GM12872 (cell line): ENCODE measurements around the gene ZNF205.
A peak's percentile ranks its signal among the peaks of the same experiment; 100 is the strongest.

Source experiments
- TF ChIP-seq, protein P1 (sequence below): IDR thresholded peaks from 3 replicates; pipeline ENCODE4 v1.5.1; 2011; ENCODE audit warnings: low read depth, mild to moderate bottlenecking, low read length, moderate library complexity; ENCODE audit not compliant: insufficient read depth

Gene ZNF205

GRCh38 chr16:3084491-3084890 is 27.9 kb upstream of the ZNF205 start:
- TF ChIP-seq, protein P1, sequence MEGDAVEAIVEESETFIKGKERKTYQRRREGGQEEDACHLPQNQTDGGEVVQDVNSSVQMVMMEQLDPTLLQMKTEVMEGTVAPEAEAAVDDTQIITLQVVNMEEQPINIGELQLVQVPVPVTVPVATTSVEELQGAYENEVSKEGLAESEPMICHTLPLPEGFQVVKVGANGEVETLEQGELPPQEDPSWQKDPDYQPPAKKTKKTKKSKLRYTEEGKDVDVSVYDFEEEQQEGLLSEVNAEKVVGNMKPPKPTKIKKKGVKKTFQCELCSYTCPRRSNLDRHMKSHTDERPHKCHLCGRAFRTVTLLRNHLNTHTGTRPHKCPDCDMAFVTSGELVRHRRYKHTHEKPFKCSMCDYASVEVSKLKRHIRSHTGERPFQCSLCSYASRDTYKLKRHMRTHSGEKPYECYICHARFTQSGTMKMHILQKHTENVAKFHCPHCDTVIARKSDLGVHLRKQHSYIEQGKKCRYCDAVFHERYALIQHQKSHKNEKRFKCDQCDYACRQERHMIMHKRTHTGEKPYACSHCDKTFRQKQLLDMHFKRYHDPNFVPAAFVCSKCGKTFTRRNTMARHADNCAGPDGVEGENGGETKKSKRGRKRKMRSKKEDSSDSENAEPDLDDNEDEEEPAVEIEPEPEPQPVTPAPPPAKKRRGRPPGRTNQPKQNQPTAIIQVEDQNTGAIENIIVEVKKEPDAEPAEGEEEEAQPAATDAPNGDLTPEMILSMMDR: no peak

GRCh38 chr16:3084969-3085670 is 27.3 kb upstream of the ZNF205 start:
- TF ChIP-seq, protein P1: no peak

DNA sequence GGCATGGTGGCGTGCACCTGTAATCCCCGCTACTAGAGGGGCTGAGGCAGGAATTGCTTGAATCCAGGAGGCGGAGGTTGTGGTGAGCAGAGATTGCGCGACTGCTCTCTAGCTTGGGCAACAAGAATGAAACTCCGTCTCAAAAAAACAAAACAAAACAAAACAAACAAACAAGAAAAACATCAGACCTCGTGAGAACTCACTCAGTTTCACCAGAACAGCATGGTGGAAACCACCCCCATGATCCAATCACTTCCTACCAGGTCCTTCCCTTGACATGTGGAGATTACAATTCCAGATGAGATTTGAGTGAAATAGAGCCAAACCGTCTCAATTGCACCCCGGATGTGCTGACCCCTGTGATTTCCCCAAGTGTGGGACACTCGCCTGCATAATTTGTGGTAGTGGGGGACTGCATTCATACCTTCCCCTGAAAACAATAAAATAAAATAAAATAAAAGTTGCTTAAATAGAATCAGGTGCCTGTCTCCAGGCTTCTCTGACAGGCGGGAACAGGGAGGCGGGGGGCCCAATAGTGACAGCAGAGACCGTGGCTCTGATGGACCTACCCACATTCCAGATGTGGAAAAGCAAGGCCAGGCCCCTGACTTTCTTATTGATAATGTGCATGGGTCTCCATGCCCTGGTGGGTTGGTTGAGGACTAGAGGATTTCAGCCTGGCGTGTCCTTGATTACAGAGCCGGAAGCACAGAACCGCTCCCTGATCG is 26.4 kb upstream of the ZNF205 start:
- TF ChIP-seq, protein P1: no peak

GRCh38 chr16:3086596-3087242 is 25.7 kb upstream of the ZNF205 start:
- TF ChIP-seq, protein P1: no peak

DNA sequence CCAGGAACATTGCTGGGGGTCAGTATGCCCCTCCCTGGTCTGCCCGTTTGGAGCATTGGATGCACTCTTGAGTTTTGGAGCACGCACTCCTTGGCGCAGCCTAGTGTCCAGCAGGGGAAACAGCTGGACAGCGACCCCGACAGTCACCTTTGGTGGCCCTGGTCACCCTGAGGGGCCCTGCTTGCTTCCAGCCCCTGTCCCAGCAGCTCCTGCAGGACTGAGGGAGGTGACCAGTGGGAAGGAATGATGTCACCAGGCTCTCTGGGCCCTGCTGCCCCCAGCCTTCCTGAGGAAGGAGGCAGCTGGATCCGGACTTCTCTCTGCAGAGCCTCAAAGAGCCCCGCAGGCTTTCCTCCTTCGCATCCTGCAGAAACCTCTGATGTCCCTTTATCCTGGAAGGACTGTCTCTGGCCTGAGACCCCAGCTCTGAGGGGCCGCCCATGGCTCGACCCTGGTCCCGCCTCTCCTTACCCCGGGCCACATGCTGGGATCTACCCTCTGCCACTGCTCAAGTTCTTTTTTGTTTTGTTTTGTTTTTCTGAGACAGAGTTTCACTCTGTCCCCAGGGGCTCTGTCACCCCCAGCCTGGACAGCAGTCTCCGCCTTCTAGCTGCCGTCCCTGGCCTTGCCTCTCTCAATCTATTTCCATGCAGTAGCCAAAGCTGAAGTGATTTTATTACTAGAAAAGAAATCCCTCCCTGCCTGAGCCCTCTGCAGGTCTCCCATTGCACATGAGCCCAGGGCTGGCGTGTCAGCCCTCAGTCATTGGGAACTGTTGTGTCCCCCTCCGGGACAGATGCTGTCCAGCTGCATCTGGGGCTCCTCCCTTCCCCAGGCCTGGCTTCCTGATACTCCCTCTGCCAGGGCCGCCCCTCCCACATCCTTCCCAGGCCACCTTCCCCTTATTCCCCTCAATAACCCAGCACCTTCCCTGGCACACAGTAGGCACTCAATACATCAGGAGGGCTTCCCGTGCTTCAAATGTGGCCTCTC is 24.8 kb upstream of the ZNF205 start:
- TF ChIP-seq, protein P1: 0 out of 3 replicates have a peak, but pooled peaks have one; percentile 32

- TF ChIP-seq, protein P1: no peak
Observed at GRCh38 chr16:3088450-3088849, 23.9 kb upstream of the ZNF205 start.
